ENCODE data around the gene XNDC1N.

XNDC1N gene

DNA sequence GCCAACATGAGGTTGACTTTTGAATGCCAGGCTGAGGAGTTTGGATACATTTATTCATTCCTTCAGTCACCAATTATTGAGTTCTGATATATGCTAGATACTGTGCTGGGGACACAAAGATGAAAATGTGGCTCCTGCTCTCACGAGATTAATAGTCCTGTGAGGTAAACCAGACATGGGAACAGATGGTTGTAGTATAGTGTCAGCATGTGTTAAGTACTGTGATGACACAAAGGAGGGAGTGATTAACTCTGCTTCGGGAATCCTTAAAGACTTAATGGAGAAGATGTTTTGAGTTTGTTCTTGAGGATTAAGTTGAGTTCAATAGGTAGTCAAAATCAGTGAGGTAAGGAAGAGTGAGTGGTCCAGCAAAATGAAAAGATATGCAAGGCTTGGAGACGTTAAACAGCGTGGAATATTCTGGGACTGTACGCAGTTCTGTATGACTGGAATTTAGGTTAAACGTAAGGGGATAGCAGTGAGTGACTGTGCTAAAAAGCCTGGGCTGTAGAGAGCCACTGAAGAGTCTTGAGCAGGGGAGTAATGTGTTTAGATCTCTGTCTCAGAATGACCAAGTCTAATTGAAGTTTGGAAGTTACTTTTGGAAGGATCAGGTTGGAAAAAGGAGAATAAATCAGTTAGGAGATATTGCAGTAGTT lies 12.3 kb upstream of the XNDC1N start:
- TF ChIP-seq CEBPB (IDR thresholded peaks at IDR 0.05) = no peak
- no peak for TF ChIP-seq TCF12 (IDR thresholded peaks at IDR 0.05; ENCODE audit: low read depth)
- no peak for TF ChIP-seq TEAD4 (IDR thresholded peaks at IDR 0.05)
- no peak for TF ChIP-seq NFIC (IDR thresholded peaks at IDR 0.05)
- no peak for TF ChIP-seq ZBTB7A (IDR thresholded peaks at IDR 0.05; ENCODE audit: low read depth)
- TF ChIP-seq, protein P1, sequence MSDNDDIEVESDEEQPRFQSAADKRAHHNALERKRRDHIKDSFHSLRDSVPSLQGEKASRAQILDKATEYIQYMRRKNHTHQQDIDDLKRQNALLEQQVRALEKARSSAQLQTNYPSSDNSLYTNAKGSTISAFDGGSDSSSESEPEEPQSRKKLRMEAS (IDR thresholded peaks at IDR 0.05) = no peak
- no peak for TF ChIP-seq TAF1 (IDR thresholded peaks at IDR 0.05; ENCODE audit: low read depth)
- TF ChIP-seq, protein P2, sequence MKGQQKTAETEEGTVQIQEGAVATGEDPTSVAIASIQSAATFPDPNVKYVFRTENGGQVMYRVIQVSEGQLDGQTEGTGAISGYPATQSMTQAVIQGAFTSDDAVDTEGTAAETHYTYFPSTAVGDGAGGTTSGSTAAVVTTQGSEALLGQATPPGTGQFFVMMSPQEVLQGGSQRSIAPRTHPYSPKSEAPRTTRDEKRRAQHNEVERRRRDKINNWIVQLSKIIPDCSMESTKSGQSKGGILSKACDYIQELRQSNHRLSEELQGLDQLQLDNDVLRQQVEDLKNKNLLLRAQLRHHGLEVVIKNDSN (IDR thresholded peaks at IDR 0.05) = no peak
- TF ChIP-seq EGR1 (IDR thresholded peaks at IDR 0.05) = no peak
- no peak for TF ChIP-seq EP300 (IDR thresholded peaks at IDR 0.05; ENCODE audit: borderline replicate concordance)
- TF ChIP-seq, protein P3, sequence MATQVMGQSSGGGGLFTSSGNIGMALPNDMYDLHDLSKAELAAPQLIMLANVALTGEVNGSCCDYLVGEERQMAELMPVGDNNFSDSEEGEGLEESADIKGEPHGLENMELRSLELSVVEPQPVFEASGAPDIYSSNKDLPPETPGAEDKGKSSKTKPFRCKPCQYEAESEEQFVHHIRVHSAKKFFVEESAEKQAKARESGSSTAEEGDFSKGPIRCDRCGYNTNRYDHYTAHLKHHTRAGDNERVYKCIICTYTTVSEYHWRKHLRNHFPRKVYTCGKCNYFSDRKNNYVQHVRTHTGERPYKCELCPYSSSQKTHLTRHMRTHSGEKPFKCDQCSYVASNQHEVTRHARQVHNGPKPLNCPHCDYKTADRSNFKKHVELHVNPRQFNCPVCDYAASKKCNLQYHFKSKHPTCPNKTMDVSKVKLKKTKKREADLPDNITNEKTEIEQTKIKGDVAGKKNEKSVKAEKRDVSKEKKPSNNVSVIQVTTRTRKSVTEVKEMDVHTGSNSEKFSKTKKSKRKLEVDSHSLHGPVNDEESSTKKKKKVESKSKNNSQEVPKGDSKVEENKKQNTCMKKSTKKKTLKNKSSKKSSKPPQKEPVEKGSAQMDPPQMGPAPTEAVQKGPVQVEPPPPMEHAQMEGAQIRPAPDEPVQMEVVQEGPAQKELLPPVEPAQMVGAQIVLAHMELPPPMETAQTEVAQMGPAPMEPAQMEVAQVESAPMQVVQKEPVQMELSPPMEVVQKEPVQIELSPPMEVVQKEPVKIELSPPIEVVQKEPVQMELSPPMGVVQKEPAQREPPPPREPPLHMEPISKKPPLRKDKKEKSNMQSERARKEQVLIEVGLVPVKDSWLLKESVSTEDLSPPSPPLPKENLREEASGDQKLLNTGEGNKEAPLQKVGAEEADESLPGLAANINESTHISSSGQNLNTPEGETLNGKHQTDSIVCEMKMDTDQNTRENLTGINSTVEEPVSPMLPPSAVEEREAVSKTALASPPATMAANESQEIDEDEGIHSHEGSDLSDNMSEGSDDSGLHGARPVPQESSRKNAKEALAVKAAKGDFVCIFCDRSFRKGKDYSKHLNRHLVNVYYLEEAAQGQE (IDR thresholded peaks at IDR 0.05; ENCODE audit: low read depth) = no peak
- TF ChIP-seq RAD21 (IDR thresholded peaks at IDR 0.05; ENCODE audit: low read depth) = no peak
- no peak for TF ChIP-seq CREB1 (IDR thresholded peaks at IDR 0.05; ENCODE audit: low read depth)
- no peak for TF ChIP-seq FOXM1 (IDR thresholded peaks at IDR 0.05; ENCODE audit: borderline replicate concordance, low read depth)

DNA sequence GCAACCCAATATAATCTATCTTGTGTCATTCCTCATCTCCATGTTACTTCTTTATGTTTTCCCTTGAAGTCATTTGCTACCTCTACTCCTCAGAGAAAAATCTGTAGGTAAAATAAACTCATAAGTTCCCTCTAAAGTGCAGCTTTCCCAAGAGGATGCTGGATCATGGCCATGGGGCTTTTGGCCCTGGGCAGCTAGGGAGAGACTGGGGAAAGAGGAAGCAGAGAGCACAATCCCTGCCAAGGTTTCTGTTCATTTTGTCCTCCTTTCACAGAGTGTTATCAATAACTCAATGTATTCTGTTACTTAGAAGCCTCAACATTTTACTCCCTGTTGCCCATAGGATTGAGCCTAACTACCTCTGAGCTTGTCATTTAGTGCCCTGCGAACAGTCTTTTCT lies 9.4 kb upstream of the XNDC1N start:
- TF ChIP-seq CREB1 (IDR thresholded peaks at IDR 0.05; ENCODE audit: low read depth) = no peak
- no peak for TF ChIP-seq TEAD4 (IDR thresholded peaks at IDR 0.05)
- no peak for TF ChIP-seq CEBPB (IDR thresholded peaks at IDR 0.05)
- TF ChIP-seq, protein P1 (IDR thresholded peaks at IDR 0.05) = no peak
- no peak for TF ChIP-seq EP300 (IDR thresholded peaks at IDR 0.05; ENCODE audit: borderline replicate concordance)
- no peak for TF ChIP-seq NFIC (IDR thresholded peaks at IDR 0.05)
- TF ChIP-seq YY1 (IDR thresholded peaks at IDR 0.05; ENCODE audit: low read depth) = no peak
- no peak for TF ChIP-seq TAF1 (IDR thresholded peaks at IDR 0.05; ENCODE audit: low read depth)
- no peak for TF ChIP-seq ZBTB7A (IDR thresholded peaks at IDR 0.05; ENCODE audit: low read depth)
- no peak for TF ChIP-seq TCF12 (IDR thresholded peaks at IDR 0.05; ENCODE audit: low read depth)
- TF ChIP-seq RAD21 (IDR thresholded peaks at IDR 0.05; ENCODE audit: low read depth) = no peak
- TF ChIP-seq, protein P2 (IDR thresholded peaks at IDR 0.05) = no peak
- TF ChIP-seq EGR1 (IDR thresholded peaks at IDR 0.05) = no peak

DNA sequence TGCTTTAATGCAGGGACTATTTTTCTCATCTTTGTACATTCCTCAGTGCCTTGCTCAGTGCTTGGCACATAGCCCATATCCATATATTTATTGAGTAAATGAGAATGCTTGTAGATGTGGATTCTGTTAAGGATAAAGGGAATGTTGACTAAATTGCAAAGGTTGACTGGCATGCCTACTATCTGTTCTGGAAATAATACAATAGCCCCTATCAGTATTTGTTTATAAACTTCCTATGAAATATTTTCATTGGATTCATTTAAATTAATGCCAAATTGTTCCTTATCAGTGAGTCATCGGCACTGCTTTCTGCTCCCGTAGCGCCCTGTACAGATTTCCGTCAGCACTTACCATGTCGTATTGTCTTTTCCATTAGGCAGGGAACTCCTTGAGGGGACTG lies 8.4 kb upstream of the XNDC1N start:
- no peak for TF ChIP-seq ZBTB7A (IDR thresholded peaks at IDR 0.05; ENCODE audit: low read depth)
- no peak for TF ChIP-seq RAD21 (IDR thresholded peaks at IDR 0.05; ENCODE audit: low read depth)
- TF ChIP-seq EP300 (IDR thresholded peaks at IDR 0.05; ENCODE audit: borderline replicate concordance) = no peak
- TF ChIP-seq NFIC (IDR thresholded peaks at IDR 0.05) = no peak
- TF ChIP-seq, protein P3 (IDR thresholded peaks at IDR 0.05; ENCODE audit: low read depth) = no peak
- TF ChIP-seq TEAD4 (IDR thresholded peaks at IDR 0.05) = no peak
- no peak for TF ChIP-seq CEBPB (IDR thresholded peaks at IDR 0.05)
- TF ChIP-seq YY1 (IDR thresholded peaks at IDR 0.05; ENCODE audit: low read depth) = no peak
- TF ChIP-seq, protein P1 (IDR thresholded peaks at IDR 0.05) = no peak

DNA sequence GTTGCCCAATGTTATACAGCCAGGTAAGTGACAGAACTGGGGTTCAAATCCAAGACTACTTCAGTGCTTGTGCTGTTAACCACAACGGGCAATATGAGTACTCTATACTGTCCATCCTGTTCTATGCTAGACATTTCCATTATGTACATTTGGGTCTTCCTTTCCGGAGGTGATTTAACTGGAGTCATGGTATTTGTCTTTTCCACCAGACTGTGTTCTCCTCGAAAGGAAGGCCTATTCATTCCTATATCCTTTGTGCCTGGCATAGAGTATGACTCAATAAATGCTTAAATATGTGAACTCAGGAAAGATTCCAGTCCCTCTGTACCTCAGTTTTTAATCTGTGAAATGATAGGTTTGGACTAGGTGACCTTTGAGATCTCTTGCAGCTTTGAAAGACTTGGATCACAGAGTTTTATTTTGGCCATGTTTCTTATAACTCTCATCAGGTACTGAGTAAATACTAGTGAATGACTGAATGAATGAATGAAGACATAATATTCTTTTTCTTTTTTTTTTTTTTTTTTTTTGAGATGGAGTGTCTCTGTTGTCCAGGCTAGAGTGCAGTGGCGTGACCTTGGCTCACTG lies 7.0 kb upstream of the XNDC1N start:
- TF ChIP-seq, protein P2 (IDR thresholded peaks at IDR 0.05) = no peak
- TF ChIP-seq FOXM1 (IDR thresholded peaks at IDR 0.05; ENCODE audit: borderline replicate concordance, low read depth) = no peak
- TF ChIP-seq EP300 (IDR thresholded peaks at IDR 0.05; ENCODE audit: borderline replicate concordance) = no peak
- TF ChIP-seq TAF1 (IDR thresholded peaks at IDR 0.05; ENCODE audit: low read depth) = no peak
- TF ChIP-seq TCF12 (IDR thresholded peaks at IDR 0.05; ENCODE audit: low read depth) = no peak
- TF ChIP-seq RAD21 (IDR thresholded peaks at IDR 0.05; ENCODE audit: low read depth) = no peak
- no peak for TF ChIP-seq CREB1 (IDR thresholded peaks at IDR 0.05; ENCODE audit: low read depth)
- TF ChIP-seq CEBPB (IDR thresholded peaks at IDR 0.05) = no peak
- TF ChIP-seq EGR1 (IDR thresholded peaks at IDR 0.05) = no peak
- no peak for TF ChIP-seq NFIC (IDR thresholded peaks at IDR 0.05)
- TF ChIP-seq, protein P1 (IDR thresholded peaks at IDR 0.05) = no peak
- TF ChIP-seq ZBTB7A (IDR thresholded peaks at IDR 0.05; ENCODE audit: low read depth) = no peak
- TF ChIP-seq, protein P3 (IDR thresholded peaks at IDR 0.05; ENCODE audit: low read depth) = no peak
- no peak for TF ChIP-seq TEAD4 (IDR thresholded peaks at IDR 0.05)
- TF ChIP-seq YY1 (IDR thresholded peaks at IDR 0.05; ENCODE audit: low read depth) = no peak
